HepG2 (cell line): ENCODE results near the gene MTX1. TPM values are rescaled to one million over a fixed set of nuclear protein-coding genes. Genes with fewer than 3 reads are reported as not detected.

ENCODE experiments used
- BRD4 ChIP-seq: sonication (generic); formaldehyde crosslinking; IDR thresholded peaks from 2 replicates; pipeline ENCODE4 v1.4.0; 2020; ENCODE audit warnings: missing genetic modification reagents
- CBX5 ChIP-seq: sonication (generic); formaldehyde crosslinking; IDR thresholded peaks from 2 replicates; pipeline ENCODE4 v1.4.0; 2020; ENCODE audit warnings: missing genetic modification reagents, borderline replicate concordance
- CTCF ChIP-seq: sonication (generic); formaldehyde crosslinking; IDR thresholded peaks from 2 replicates; pipeline ENCODE4 v1.5.0; 2020; ENCODE audit warnings: mild to moderate bottlenecking, missing genetic modification reagents, moderate library complexity
- DMAP1 ChIP-seq: IDR thresholded peaks from 2 replicates; pipeline ENCODE4 v1.6.1; 2016
- HES4 ChIP-seq: sonication (generic); formaldehyde crosslinking; IDR thresholded peaks from 2 replicates; pipeline ENCODE4 v1.9.0; 2021; ENCODE audit warnings: mild to moderate bottlenecking, missing genetic modification reagents, borderline replicate concordance
- MTA1 ChIP-seq: sonication (generic); formaldehyde crosslinking; IDR thresholded peaks from 2 replicates; pipeline ENCODE4 v1.4.0; 2020; ENCODE audit warnings: missing genetic modification reagents, mild to moderate bottlenecking, borderline replicate concordance
- REL ChIP-seq: sonication (generic); formaldehyde crosslinking; conservative IDR thresholded peaks from 2 replicates; pipeline ENCODE4 v1.8.0; 2022; ENCODE audit warnings: mild to moderate bottlenecking, missing genetic modification reagents, moderate library complexity
- SIN3A ChIP-seq: IDR thresholded peaks from 2 replicates; pipeline ENCODE4 v1.6.1; 2011; ENCODE audit warnings: low read depth, mild to moderate bottlenecking, control low read depth, low read length, borderline replicate concordance
- SOX5 ChIP-seq: IDR thresholded peaks from 2 replicates; pipeline ENCODE4 v1.6.1; 2016; ENCODE audit warnings: borderline replicate concordance
- STAG1 ChIP-seq: sonication (generic); formaldehyde crosslinking; IDR thresholded peaks from 2 replicates; pipeline ENCODE4 v1.4.0; 2020; ENCODE audit warnings: missing genetic modification reagents
- TEAD3 ChIP-seq: optimal IDR thresholded peaks from 2 replicates; pipeline ENCODE3; 2016; ENCODE audit warnings: borderline replicate concordance
- ZFP82 ChIP-seq: sonication (generic); formaldehyde crosslinking; IDR thresholded peaks from 2 replicates; pipeline ENCODE4 v1.5.1; 2020; ENCODE audit warnings: mild to moderate bottlenecking, missing genetic modification reagents, borderline replicate concordance
- ZNF331 ChIP-seq: sonication (generic); formaldehyde crosslinking; IDR thresholded peaks from 2 replicates; pipeline ENCODE4 v1.4.0; 2020; ENCODE audit warnings: missing genetic modification reagents
- ZNF414 ChIP-seq: sonication (generic); formaldehyde crosslinking; IDR thresholded peaks from 2 replicates; pipeline ENCODE4 v1.5.0; 2020; ENCODE audit warnings: missing genetic modification reagents
- ZNF646 ChIP-seq: sonication (generic); formaldehyde crosslinking; IDR thresholded peaks from 2 replicates; pipeline ENCODE4 v1.9.0; 2021; ENCODE audit warnings: mild to moderate bottlenecking, missing genetic modification reagents
- ZNF790 ChIP-seq: sonication (generic); formaldehyde crosslinking; IDR thresholded peaks from 2 replicates; pipeline ENCODE4 v1.8.0; 2022; ENCODE audit warnings: missing genetic modification reagents, mild to moderate bottlenecking, borderline replicate concordance
- ZNF792 ChIP-seq: IDR thresholded peaks from 2 replicates; pipeline ENCODE4 v1.6.1; 2016
- ZSCAN30 ChIP-seq: sonication (generic); formaldehyde crosslinking; IDR thresholded peaks from 2 replicates; pipeline ENCODE4 v1.5.0; 2020; ENCODE audit warnings: mild to moderate bottlenecking, missing genetic modification reagents
- polyA plus RNA-seq, 8 experiments: library from polyadenylated mRNA; depleted of rRNA in 3 of 8; stranded (reverse) in 7 of 8; unstranded in 1 of 8; fragments of >200 nt; fragmentation: Illumina TruSeq in 4 of 8; extraction: Trizol in 4 of 8; gene quantifications; 2 replicates each; pipeline versions ENCODE4 v1.2.1 to v1.2.3, GENCODE V29; 2011 to 2016; ENCODE audit warnings: low read depth in 4 of 8, missing spikeins in 1 of 8, mixed read lengths in 1 of 8; ENCODE audit not compliant: insufficient read depth in 1 of 8
- total RNA-seq, 5 experiments: library from RNA; depleted of rRNA; stranded (reverse); fragments of >200 nt; fragmentation: Illumina TruSeq; extraction: Trizol; gene quantifications; 2 replicates each; pipeline ENCODE4 v1.2.3, GENCODE V29; 2016; ENCODE audit warnings: low read depth in 1 of 5
- TF ChIP-seq, protein P1 (sequence below): sonication (generic); formaldehyde crosslinking; IDR thresholded peaks from 2 replicates; pipeline ENCODE4 v1.8.1; 2023; ENCODE audit warnings: mild to moderate bottlenecking, missing genetic modification reagents

MTX1 gene
- total and polyA plus RNA-seq, 2 of the 13 experiments (the other 11 are each of a cell fraction or from before 2014, with no cell fraction given): 64.5 to 72.6 TPM

GRCh38 chr1:155209312-155209721 is 822 bp downstream of the MTX1 start (continued):
- 0 out of 2 replicates have a peak, but pooled peaks have one; percentile 6 for TF ChIP-seq ZNF790 (CRISPR knock-in tag)
- TF ChIP-seq, protein P1, sequence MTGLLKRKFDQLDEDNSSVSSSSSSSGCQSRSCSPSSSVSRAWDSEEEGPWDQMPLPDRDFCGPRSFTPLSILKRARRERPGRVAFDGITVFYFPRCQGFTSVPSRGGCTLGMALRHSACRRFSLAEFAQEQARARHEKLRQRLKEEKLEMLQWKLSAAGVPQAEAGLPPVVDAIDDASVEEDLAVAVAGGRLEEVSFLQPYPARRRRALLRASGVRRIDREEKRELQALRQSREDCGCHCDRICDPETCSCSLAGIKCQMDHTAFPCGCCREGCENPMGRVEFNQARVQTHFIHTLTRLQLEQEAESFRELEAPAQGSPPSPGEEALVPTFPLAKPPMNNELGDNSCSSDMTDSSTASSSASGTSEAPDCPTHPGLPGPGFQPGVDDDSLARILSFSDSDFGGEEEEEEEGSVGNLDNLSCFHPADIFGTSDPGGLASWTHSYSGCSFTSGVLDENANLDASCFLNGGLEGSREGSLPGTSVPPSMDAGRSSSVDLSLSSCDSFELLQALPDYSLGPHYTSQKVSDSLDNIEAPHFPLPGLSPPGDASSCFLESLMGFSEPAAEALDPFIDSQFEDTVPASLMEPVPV (CRISPR knock-in tag): 0 out of 2 replicates have a peak, but pooled peaks have one; percentile 2
- 0 out of 2 replicates have a peak, but pooled peaks have one; percentile 47 for TF ChIP-seq ZNF646 (CRISPR knock-in tag)
- no peak for TF ChIP-seq ZSCAN30 (CRISPR knock-in tag)
- peak; percentile 49; the same call in 1 of the 2 replicates for TF ChIP-seq CBX5 (CRISPR knock-in tag)
- TF ChIP-seq ZNF792 (CRISPR knock-in tag): peak; percentile 51; the same call in 1 of the 2 replicates
- 0 out of 2 replicates have a peak, but pooled peaks have one; percentile 12 for TF ChIP-seq ZNF414 (CRISPR knock-in tag)
- 0 out of 2 replicates have a peak, but pooled peaks have one; percentile 57 for TF ChIP-seq ZFP82 (CRISPR knock-in tag)
- 0 out of 2 replicates have a peak, but pooled peaks have one; percentile 5 for TF ChIP-seq ZNF331
- peak; percentile 61; the same call in 1 of the 2 replicates for TF ChIP-seq DMAP1 (CRISPR knock-in tag)
- TF ChIP-seq CTCF (CRISPR knock-in tag): 0 out of 2 replicates have a peak, but pooled peaks have one; percentile 4
- no peak for TF ChIP-seq TEAD3
- TF ChIP-seq SOX5 (CRISPR knock-in tag): 0 out of 2 replicates have a peak, but pooled peaks have one; percentile 16
- no peak for TF ChIP-seq REL (CRISPR knock-in tag)
- no peak for TF ChIP-seq SIN3A
- no peak for TF ChIP-seq STAG1 (CRISPR knock-in tag)
- 0 out of 2 replicates have a peak, but pooled peaks have one; percentile 20 for TF ChIP-seq HES4 (CRISPR knock-in tag)
- TF ChIP-seq MTA1 (CRISPR knock-in tag): no peak; the same call in 1 of the 2 replicates
- peak; percentile 81 for TF ChIP-seq BRD4 (CRISPR knock-in tag)
